ENCODE data around the gene AAK1.
"Not testable (repeated sequence)": the region's sequence is repeated elsewhere in the genome, so short reads cannot be mapped to it uniquely, and the experiment has no call there.

DNA sequence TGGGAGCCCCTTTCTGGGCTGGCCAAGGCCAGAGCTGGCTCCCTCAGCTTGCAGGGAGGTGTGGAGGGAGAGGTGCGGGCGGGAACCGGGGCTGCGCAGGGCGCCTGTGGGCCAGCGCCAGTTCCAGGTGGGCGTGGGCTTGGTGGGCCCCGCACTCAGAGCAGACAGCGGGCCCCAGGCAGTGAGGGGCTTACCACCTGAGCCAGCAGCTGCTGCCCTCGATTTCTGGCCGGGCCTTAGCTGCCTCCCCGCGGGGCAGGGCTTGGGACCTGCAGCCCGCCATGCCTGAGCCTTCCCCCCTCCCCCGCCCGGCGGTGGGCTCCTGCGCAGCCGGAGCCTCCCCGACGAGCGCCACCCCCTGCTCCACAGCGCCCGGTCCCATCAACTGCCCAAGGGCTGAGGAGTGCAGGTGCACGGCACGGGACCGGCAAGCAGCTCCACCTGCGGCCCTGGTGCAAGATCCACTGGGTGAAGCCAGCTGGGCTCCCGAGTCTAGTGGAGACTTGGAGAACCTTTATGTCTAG lies 21.5 kb downstream of the AAK1 start:
- TF ChIP-seq POLR2AphosphoS5, POLR2A (IDR thresholded peaks at IDR 0.05): not testable (repeated sequence)
- TF ChIP-seq, protein P1, sequence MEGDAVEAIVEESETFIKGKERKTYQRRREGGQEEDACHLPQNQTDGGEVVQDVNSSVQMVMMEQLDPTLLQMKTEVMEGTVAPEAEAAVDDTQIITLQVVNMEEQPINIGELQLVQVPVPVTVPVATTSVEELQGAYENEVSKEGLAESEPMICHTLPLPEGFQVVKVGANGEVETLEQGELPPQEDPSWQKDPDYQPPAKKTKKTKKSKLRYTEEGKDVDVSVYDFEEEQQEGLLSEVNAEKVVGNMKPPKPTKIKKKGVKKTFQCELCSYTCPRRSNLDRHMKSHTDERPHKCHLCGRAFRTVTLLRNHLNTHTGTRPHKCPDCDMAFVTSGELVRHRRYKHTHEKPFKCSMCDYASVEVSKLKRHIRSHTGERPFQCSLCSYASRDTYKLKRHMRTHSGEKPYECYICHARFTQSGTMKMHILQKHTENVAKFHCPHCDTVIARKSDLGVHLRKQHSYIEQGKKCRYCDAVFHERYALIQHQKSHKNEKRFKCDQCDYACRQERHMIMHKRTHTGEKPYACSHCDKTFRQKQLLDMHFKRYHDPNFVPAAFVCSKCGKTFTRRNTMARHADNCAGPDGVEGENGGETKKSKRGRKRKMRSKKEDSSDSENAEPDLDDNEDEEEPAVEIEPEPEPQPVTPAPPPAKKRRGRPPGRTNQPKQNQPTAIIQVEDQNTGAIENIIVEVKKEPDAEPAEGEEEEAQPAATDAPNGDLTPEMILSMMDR (IDR thresholded peaks at IDR 0.05): not testable (repeated sequence)

All from prostate gland (tissue), 2 donors.